GM21723 (cell line): ENCODE data around the gene NATD1.

Experiments used
- ATAC-seq: cut with Tn5 transposase; IDR thresholded peaks from one replicate; pipeline ENCODE4 v1.9.1; 2021; ENCODE audit warnings: mild to moderate bottlenecking, moderate library complexity; ENCODE audit not compliant: unreplicated experiment

The NATD1 gene

GRCh38 chr17:21289902-21290571, 36.8 kb upstream of the NATD1 start:
- no peak for ATAC-seq

DNA sequence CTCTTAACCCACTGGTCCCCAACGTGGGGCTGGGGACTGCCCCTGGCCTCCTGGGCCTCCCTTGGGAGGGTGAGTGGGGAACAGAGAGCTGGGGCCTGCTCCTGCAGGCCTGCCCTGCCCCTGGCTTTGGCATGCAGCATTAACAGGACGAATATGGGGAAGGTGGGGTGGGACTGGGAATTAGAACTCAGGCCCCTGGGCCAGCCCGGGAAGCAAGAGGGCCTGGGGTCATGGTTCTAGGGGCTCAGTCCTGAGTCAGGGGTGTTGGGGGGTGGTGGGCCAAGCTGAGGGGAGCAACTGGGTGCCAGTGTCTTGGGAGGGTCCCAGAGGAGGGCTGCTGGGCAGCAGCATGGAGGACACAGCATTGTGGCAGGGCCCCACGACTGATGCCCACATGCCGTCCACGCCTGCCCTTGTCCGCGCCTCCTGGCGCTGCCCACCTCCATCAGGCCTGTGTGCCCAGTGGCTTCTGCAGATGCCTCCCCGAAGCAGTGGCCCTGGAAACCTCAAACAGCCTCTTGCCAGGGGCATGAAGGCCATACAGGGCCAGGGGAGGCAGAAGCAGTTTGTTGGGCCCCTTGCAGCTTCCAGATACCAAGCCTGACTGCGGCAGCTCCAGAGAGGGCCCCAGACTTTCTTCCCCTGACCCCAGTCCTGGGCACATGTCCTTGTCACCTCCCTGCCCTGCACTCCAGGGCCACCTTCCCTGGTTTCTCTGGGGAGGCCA, 36.1 kb upstream of the NATD1 start:
- ATAC-seq: no peak

- peak; percentile 6 for ATAC-seq
Observed at GRCh38 chr17:21288571-21289017, 35.4 kb upstream of the NATD1 start.

DNA sequence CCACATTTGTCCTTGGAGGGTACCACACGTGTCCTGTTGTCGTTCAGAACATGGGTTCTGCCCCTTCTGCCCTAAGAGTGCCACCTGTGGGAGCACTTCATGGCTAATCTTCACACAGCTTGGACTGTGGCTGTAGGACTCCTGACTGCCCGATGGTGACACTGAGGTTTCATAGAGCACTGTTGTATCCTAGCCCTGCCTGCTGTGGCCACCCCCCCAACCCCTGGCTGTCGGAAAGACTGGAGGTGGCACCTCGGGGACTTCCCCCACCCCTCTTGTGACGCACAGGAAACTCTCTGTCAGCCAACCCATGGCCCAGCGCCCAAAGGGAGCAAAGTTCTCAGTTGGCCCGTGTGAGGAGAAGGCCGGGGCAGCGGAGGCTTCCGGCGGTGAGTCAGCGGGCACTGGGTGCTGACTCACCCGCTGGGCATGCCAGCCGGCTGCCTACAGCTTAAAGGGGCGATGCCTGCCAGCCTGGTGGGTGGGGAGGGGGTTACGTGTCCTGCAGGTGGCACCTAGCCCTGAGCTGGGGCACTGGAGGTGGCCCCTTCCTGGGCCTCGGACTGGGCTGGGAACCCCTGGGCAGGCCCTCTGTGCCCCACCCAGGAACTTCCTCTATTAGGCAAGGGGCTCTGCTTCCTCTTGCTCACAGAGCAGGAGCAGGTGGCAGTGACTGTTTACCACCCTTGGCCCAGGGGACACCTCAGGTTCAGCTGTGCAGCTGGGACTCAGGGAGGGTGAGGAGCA, 34.7 kb upstream of the NATD1 start:
- peak; percentile 36 for ATAC-seq

GRCh38 chr17:21286909-21287702, 33.9 kb upstream of the NATD1 start:
- ATAC-seq: no peak

GRCh38 chr17:21286066-21286770, 33.0 kb upstream of the NATD1 start:
- no peak for ATAC-seq

DNA sequence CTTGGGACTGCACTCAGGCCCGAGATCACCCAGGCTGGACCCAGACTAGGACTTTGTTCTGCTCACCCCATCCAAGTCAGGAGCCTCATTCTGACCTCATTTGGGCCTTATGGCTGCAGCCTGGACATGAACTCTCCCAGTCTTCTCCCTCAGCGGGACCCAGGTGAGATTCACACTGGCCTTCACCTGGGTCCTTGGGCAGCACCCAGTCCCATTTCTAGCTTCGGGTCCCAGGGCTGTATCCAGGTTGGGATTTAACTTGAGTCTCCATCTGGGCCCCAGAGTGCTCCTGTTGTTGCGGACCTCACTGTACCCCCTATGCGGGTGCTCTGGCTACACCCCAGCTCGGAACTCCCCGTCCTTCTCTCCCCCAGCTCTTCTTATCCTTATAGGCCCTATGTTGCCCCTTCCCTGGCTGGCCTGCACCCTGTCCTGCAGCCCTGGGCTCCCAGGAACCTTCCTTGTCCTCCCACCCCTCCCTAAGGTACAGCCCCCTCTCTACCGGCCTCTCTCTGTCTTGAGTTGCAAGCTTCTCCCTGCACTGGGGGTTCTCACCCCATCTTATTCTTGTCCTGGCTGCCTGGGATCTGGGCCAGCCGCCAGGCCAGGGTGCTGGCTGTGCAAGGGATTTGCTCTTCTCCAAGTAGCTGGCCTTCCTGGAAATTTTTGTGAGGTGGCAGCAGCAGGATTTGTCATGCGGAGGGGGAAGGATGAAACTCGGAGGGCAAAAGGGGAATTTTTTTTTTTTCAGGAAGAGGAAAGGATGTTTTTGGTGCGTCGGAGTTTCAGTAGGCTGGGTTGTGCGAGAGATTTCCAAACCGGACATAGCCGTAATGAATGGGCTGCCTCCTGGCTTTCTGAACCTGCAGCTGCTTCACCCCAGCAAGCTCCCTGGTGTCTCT, 32.2 kb upstream of the NATD1 start:
- no peak for ATAC-seq

DNA sequence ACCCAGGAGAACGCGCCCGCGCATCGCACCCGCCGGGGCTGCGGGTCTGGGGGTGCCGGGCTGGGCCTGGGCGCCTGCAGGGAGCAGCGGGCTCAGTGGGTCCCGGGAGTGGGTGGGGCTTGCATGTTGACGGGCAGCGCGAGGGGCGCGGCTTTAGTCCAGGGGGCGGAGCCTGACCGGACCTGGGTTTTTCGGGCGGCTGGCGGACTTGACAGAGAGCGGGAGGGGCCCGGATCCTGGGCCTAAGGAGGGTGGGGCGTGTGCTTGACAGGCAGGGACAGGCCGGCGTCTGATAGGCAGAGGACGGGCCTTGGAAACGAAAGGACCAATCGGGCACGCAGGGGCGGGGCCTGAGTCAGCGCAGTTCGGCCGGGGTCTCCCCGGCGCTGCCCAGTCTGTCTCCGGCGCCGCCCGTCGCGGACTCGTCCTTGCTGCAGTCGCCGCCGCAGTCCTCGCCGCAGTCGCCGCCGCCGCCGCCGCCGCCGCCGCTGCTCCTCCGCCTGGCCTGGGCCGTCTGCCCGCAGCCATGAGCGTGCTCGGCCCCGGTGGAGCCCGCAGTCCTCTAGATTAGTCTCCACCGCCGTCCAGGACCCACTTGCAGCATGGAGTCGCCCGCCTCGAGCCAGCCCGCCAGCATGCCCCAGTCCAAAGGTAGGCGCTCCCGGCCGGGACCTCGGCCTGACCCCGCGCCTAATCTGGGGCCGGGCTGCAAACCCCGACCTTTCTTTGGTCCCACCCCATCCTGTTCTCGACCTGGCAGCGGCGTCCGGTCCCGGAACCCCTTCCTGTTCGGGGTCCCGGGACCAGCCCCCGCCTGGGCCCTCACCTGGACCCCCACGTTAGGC, 31.3 kb upstream of the NATD1 start, which contains the start of gene MAP2K3:
TSS of gene MAP2K3 (plus strand) at position 393 of the 845 bp plus-strand sequence. CDS start at position 603, 210 bp downstream.
- ATAC-seq: peak; percentile 78

DNA sequence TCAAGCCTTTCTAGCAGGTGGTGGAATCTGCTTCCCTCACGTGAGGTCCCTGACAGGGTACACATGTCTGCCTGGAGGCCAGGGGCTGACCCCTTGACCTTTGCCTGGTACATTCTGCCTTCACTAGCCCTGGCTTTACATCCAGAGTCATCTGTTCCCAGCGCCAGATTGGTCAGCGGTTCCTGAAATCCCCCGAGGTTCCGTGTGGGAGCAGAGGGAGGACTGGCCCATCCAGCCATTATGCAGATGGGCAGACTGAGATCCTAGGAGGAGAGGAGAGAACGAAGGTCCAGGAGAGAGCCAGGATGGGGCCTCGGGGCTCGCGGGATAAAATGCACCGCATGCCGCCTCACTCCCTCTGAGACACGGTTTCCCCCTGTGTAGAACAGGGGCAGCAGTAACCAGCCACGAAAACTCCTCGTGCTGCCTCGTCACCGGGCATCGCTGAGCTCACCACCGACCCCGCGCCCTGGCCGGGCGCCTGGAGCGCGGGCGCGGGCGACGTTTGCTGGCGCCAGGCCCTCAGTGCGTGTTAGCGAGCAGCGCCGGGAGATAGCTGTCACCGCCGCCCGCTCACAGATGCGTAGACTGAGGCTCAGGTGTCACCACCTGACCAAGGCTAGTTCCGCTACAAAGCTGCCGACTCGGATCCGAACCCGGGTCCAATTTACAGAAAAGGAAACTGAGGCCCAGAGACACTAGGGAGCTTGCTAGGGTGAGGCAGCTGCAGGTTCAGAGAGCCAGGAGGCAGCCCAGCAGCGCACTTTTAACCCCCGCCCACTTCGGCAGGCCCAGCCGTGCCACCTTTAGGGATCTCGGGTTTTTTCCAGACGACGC, 30.5 kb upstream of the NATD1 start:
- ATAC-seq: peak; percentile 7

DNA sequence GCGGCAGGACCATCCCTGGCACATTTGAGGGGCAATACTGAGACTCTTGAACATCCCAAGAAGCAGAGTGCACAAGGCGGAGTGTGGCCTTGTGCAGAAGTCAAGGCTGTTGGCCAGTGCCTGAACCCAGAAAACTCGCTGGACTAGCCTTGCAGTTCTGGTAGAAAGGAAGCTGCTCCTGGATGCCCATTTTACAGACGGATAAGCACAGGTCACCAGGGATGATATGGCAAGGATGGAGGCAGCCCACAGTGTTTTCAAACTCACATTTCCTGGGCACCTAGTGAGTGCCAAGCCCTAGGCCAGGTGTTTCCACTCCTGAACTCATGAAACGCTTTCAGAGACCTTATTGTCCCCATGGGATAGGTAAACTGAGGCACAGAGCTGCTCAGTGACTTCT, 29.6 kb upstream of the NATD1 start:
- ATAC-seq: no peak

- ATAC-seq: no peak
Observed at GRCh38 chr17:21282231-21282630, 29.0 kb upstream of the NATD1 start.

DNA sequence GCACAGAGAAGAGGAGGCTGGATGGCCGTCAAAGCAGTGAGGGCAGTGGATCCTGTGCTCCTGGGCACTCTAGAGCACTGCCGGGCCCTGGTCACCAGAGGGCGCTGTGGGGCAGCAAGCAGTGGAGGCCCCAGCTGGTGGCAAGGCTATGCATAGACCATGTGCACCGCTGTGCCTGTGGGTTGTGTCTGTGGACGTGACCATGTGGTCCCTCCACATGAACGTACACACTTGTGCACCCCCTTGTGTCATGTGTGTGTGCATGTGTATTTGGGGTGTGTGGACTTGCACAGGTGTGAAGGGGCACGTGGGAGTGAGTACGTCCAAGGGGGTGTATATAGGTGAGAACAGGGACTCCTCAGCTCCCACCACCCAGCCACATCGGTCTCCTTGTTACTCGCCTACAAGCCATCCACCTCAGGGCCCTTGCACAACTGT, 26.9 kb upstream of the NATD1 start:
- ATAC-seq: peak; percentile 31

- no peak for ATAC-seq
Observed at GRCh38 chr17:21279582-21279981, 26.4 kb upstream of the NATD1 start.

DNA sequence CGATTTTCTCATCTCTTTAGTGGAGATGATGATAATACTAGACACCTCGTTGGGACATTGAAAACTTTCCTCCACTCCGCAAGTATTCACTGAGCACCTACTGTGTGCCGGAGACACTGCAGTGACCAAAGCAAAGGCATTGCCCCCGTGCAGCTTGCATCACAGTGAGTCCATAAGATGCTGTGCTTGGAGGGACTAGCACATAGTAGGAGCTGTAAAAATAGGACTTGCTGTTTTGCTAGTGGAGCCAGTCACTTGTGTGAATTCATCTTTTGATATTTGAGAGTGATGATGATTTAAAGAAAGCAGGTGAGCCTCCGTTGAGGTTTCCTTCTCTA, 26.0 kb upstream of the NATD1 start:
- no peak for ATAC-seq

- ATAC-seq: no peak
Observed at GRCh38 chr17:21278450-21279197, 25.4 kb upstream of the NATD1 start.

- no peak for ATAC-seq
Observed at GRCh38 chr17:21277332-21277731, 24.1 kb upstream of the NATD1 start.

GRCh38 chr17:21276264-21276588, 23.0 kb upstream of the NATD1 start:
- ATAC-seq: no peak
